ENCODE measurements around the gene HAND1.

Gene HAND1

DNA sequence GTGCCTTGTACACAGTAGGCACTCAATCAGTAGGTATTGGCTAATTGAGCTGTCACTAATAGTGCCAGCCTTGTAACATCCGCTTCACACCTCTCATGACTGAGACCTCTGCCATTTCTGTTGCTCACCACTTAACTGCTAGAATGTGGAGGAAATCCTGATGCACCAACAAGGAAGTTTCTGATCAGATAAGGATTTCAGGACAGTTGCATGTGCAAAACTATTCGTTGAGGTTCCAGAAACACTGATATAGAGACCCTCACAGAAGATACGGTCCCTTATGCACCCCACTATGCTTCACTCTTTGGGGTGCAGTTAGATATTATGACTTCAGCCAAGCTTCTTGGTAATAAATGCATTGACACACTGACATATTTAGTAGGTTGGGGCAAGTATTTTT, 21.5 kb downstream of the HAND1 start:
- DNase-seq (ENCODE audit: low read depth), result no peak
- TF ChIP-seq, protein P1, sequence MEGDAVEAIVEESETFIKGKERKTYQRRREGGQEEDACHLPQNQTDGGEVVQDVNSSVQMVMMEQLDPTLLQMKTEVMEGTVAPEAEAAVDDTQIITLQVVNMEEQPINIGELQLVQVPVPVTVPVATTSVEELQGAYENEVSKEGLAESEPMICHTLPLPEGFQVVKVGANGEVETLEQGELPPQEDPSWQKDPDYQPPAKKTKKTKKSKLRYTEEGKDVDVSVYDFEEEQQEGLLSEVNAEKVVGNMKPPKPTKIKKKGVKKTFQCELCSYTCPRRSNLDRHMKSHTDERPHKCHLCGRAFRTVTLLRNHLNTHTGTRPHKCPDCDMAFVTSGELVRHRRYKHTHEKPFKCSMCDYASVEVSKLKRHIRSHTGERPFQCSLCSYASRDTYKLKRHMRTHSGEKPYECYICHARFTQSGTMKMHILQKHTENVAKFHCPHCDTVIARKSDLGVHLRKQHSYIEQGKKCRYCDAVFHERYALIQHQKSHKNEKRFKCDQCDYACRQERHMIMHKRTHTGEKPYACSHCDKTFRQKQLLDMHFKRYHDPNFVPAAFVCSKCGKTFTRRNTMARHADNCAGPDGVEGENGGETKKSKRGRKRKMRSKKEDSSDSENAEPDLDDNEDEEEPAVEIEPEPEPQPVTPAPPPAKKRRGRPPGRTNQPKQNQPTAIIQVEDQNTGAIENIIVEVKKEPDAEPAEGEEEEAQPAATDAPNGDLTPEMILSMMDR (conservative IDR thresholded peaks at IDR 0.05; ENCODE audit: low read depth, low read length), result no peak
- H3K4me3 ChIP-seq (ENCODE audit: low read length), result no peak overlapping the region

DNA sequence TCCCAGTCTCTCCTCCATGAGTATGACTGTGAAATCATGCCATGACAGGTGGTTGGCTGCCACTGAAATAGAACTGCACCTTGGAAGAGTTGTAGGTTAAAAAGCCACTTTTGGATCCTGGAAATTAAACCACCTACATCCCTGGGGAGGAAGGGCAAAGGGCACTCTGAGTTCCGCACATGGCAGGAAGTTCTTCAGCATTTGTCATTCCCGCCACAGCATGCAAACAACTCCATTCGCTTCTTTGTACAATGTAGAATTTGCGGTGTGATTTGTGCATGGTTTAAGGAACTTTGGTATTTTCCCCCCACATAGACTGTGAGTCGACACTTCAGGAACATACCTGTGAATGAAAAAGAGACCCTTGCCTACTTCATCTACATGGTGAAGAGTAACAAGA, 22.4 kb downstream of the HAND1 start:
- no peak for DNase-seq (ENCODE audit: low read depth)
- TF ChIP-seq, protein P1 (conservative IDR thresholded peaks at IDR 0.05; ENCODE audit: low read depth, low read length), result no peak
- no peak overlapping the region for H3K4me3 ChIP-seq (ENCODE audit: low read length)

DNA sequence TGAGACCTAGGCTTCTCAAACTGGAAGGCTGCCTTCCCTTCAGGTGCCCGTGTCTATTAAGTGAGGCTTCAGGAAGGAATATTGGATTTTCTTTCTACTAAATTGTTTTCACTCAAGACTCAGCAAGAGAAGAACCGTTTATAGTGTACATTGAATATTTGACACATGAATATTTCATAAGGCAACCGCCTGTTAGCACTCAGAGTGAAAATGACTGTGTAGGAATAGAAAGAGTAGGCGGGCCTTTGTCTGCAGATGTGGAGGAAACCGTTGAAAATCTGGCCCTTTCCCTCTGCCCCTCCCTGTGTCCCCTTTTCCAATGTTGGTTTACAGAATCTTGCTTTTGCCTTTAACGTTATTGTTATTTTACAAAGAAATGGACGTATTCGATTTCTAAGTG, 26.1 kb downstream of the HAND1 start:
- DNase-seq (ENCODE audit: low read depth), result no peak
- H3K4me3 ChIP-seq (ENCODE audit: low read length), result no peak overlapping the region
- TF ChIP-seq, protein P1 (conservative IDR thresholded peaks at IDR 0.05; ENCODE audit: low read depth, low read length), result no peak

DNA sequence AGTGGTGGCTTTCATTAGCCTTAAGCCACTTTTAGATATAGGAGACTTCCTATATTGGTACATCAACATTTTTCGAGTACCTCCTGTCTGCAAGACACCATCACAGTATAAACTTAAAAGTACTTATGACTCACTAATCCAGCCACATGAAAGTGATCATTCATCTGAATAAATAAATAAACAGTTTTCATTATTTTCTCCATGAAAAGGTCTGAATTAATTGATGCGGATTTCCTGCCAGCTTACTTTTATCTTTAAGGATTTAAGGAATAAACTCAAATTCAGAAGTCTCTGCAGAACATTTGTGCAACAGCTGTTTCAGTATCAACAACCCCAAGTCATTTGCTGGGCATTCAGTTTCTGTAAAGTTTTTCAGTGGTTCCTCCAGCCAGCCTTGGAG, 28.2 kb downstream of the HAND1 start:
- H3K4me3 ChIP-seq (ENCODE audit: low read length), result no peak overlapping the region
- TF ChIP-seq, protein P1 (conservative IDR thresholded peaks at IDR 0.05; ENCODE audit: low read depth, low read length), result no peak
- DNase-seq (ENCODE audit: low read depth), result no peak

DNA sequence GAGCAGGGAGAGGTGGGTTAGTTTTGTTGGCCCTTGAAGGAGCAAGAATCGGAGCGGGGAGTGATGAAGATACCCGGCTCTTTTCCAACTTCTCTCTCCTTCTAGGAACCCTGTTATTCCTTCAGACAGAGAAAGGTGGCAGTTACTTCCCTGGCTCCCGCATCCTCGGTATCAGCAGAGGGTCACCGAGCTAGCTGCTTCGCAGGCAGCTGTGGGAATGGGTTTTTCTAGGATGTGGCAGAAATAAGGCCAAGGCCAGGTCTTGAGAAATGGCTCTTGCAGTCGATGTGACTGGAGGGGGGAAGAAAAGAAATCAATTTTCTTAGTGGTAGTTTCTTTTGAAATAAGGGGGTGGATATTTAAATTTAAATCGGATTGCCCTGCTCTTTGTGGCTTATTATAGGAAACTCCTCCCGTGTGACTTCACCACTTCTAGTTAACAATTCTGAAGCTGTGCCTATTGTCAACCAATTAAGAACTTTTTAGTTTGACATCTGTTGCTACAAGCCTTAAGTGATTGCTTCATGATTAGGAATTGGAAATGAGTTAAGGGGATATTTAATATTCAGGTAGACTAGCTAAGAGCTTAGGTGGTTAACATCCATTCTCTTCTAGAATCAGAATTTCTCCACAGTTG, 30.8 kb downstream of the HAND1 start:
- H3K4me3 ChIP-seq (ENCODE audit: low read length), result peak overlapping the region; percentile 67
- TF ChIP-seq, protein P1 (conservative IDR thresholded peaks at IDR 0.05; ENCODE audit: low read depth, low read length), result no peak
- no peak for DNase-seq (ENCODE audit: low read depth)

DNA sequence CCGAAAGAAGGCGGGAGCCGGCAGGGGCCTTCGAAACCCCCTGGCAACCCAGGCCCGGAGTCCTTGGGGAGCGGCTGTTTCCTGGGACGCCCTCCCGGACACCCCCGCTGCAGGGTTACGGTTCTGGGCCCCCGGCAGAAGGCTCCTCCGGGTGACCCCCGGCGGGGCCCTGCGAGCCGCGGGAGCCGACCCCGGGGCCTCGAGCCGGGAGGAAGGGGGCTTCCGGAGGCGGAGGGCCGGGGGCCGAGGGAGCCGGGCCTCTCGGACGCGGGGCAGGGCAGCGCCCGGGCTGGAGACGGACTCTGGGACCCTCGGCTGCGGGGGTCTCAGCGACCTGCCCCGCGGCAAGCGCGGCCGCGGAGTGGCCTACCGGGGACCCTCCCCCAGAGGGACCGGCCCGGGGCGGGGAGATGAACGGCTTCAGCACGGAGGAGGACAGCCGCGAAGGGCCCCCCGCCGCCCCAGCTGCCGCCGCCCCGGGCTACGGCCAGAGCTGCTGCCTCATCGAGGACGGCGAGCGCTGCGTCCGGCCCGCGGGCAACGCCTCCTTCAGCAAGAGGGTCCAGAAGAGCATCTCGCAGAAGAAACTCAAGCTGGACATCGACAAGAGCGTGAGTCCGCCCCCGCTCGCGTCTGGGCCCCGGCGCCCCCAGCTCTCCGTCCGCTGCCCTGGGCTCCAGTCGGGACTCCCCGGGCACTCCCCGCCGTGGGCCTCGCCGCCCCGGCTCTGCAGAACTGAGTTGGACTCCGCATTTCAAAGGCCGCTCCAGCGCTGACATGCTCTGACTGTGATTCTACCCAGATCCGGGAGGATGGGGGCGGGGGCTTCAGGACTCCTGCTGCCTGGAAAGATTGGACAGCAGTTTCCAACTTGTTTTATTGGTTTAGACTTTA, 31.6 kb downstream of the HAND1 start:
- DNase-seq (ENCODE audit: low read depth), result peak; percentile 28
- TF ChIP-seq, protein P1 (conservative IDR thresholded peaks at IDR 0.05; ENCODE audit: low read depth, low read length), result no peak
- peak overlapping the region; percentile 67 for H3K4me3 ChIP-seq (ENCODE audit: low read length)

Data from retinal pigment epithelial cell (primary cell).